Measurements from ENCODE around the gene CCL3. TPM values are rescaled to one million over a fixed set of nuclear protein-coding genes. Genes with fewer than 3 reads are reported as not detected.
"Not testable (repeated sequence)": the region's sequence is repeated elsewhere in the genome, so short reads cannot be mapped to it uniquely, and the experiment has no call there.

The CCL3 gene
- total and polyA plus RNA-seq, 7 experiments from 2014 or later, result 1.6 to 72.5 (median 44.0) TPM; not detected in 2

DNA sequence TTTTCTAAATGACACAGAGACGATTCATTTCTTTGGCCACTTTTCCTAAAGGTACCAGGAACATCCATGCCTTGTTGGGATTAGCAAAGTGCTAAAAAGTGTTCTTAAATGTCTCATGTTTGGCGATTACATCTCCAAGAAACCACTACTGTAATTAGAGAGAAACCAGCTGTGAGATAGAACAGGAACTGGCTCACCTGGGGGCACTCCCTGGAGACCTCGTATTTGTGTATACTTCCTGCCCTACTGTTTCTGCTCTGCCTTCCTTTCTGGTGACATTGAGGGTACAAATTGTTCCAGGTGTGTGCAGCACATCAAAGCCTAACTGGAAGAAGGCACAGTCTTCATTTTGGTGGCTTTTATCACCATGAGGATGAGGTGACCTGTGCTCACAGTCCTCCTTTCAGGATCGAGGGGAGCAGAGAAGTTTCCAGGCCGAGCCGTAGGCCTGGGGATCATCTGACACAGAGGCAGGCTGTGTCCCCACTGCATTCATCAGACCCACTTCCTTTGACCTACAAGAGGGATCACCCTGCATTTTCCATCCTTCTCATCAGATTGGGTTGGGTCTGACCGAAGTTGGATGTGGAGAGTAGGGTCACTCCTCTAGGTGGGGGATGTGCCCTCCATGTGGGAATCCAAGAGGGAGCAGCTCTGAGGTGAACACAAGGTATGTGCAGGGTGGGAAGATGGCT lies 37.4 kb upstream of the CCL3 start:
- ATAC-seq, result no peak
- Mint-ChIP-seq H3K27me3 (peaks cover 0 to 38% (median 19%) of the 10 kb centered on the region in 5 donors), H3K36me3 (peaks cover 0 to 9% (median 3%) of the 10 kb centered on the region in 5 donors), H3K27ac (no peak overlapping the region), H3K4me1 (no peaks in the 10 kb centered on the region), H3K9me3 (peaks cover 0 to 23% (median 14%) of the 10 kb centered on the region in 11 donors), H3K4me3 (no peak overlapping the region)
- no peak for DNase-seq
- H3K36me3 ChIP-seq (ENCODE audit: control insufficient read depth in 2 of 3, insufficient read depth in 3 of 3, low read length in 3 of 3), result no peaks in the 10 kb centered on the region
- ChIA-PET CTCF (no interaction called here), POLR2A (no interaction called here)
- peaks cover 0 to 22% of the 10 kb centered on the region in 2 donors for H3K4me1 ChIP-seq (ENCODE audit: control insufficient read depth in 2 of 2, insufficient read depth in 2 of 2, low read length in 2 of 2)
- H3K9me3 ChIP-seq (ENCODE audit: control insufficient read depth in 2 of 3, low read length in 3 of 3), result peaks cover 0 to 15% (median 0%) of the 10 kb centered on the region in 3 experiments
- intact Hi-C loops (cut with micrococcal nuclease), result no loop called here
- no peaks in the 10 kb centered on the region for H3K27me3 ChIP-seq (ENCODE audit: control insufficient read depth in 2 of 2, insufficient read depth in 2 of 2, low read length in 2 of 2)
- H3K27ac ChIP-seq (ENCODE audit: low read depth, low read length), result no peak overlapping the region
- H3K4me3 ChIP-seq (ENCODE audit: low read length), result no peak overlapping the region

DNA sequence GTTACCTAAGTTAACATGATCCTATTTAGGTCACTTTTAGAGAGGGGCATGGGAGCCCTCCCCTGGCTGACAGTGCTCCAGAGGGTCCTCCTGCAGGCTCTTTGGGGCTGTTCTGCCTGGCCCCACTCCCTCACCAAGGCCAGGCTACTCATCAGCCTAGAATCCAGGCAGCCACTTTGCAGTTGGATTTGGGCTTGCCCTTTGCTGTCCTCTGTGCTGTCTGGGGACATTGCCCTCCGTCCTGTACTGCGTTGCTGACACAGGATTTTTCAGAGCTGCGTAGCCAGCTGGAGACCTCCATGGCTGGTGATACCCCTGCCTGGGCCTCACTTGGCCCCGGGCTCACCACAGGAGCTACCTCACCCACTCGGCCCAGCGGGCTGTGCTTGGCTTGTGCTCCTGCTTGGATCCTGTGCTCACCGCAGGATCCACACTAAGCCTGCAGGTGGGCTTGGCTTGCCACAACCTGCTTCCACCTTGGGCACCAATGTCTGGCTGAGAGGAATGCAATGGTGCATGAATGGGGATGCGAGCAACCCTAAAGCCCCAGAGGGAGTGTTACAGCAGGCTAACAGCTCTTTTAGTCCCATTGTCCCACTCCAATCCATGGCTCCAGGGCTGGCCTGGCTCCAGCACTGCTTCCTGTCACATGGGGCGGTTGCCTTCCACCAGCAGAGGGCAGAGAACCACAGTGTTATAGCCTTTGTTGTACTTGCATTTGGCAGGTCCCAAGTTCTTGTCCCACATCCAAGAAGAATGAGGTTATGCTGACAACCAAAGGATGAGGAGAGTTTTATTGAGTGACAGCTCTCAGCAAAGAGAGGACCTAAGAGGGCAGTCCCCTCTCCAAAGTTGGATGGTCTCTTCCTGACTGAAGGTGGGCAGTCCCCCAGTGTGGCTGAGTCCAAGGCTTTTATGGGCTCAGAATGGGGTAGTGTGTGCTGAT lies 35.2 kb upstream of the CCL3 start:
- Histone ChIP-seq H3K27ac (ENCODE audit: low read depth, low read length) (no peak overlapping the region), H3K27me3 (ENCODE audit: control insufficient read depth in 2 of 2, insufficient read depth in 2 of 2, low read length in 2 of 2) (no peaks in the 10 kb centered on the region), H3K4me3 (ENCODE audit: low read length) (no peak overlapping the region), H3K4me1 (ENCODE audit: control insufficient read depth in 2 of 2, insufficient read depth in 2 of 2, low read length in 2 of 2) (peaks cover 0 to 22% of the 10 kb centered on the region in 2 donors), H3K9me3 (ENCODE audit: control insufficient read depth in 2 of 3, low read length in 3 of 3) (peaks cover 0 to 15% (median 0%) of the 10 kb centered on the region in 3 experiments), H3K36me3 (ENCODE audit: control insufficient read depth in 2 of 3, insufficient read depth in 3 of 3, low read length in 3 of 3) (no peaks in the 10 kb centered on the region)
- H3K27ac Mint-ChIP-seq, result no peak overlapping the region
- no peaks in the 10 kb centered on the region for H3K4me1 Mint-ChIP-seq
- ChIA-PET CTCF (no interaction called here), POLR2A (no interaction called here)
- H3K4me3 Mint-ChIP-seq, result no peak overlapping the region
- ATAC-seq (no peak), DNase-seq (no peak)
- intact Hi-C loops (cut with micrococcal nuclease), result no loop called here
- peaks cover 0 to 9% (median 3%) of the 10 kb centered on the region in 5 donors for H3K36me3 Mint-ChIP-seq
- H3K9me3 Mint-ChIP-seq, result peaks cover 0 to 26% (median 16%) of the 10 kb centered on the region in 11 donors
- peaks cover 0 to 39% (median 20%) of the 10 kb centered on the region in 5 donors for H3K27me3 Mint-ChIP-seq

DNA sequence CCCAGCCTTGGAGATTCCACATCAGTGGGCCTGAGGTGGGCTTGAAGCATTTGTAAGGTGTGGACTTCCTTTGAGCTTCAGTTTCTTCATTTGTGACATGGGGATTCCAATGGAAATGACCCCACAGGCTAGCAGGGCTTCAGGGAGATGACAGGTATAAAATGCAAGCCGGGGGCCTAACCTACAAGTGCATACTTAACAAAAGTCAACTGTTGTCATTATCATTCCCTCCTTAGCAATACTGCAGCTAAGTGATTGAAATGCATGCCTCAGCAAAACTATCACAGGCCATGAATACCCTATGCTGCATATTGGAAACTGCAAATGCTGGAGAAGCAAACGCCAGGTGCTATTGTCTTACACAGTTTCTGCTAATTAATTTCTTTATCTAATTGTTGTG lies 33.5 kb upstream of the CCL3 start:
- peaks cover 0 to 21% of the 10 kb centered on the region in 2 donors for H3K4me1 ChIP-seq (ENCODE audit: control insufficient read depth in 2 of 2, insufficient read depth in 2 of 2, low read length in 2 of 2)
- POLR2A ChIA-PET, result no interaction called here
- Mint-ChIP-seq H3K27ac (no peak overlapping the region), H3K4me3 (no peak overlapping the region), H3K9me3 (peaks cover 0 to 26% (median 16%) of the 10 kb centered on the region in 11 donors), H3K27me3 (peaks cover 0 to 33% (median 13%) of the 10 kb centered on the region in 5 donors), H3K4me1 (no peaks in the 10 kb centered on the region), H3K36me3 (peaks cover 0 to 9% (median 3%) of the 10 kb centered on the region in 5 donors)
- no peaks in the 10 kb centered on the region for H3K27me3 ChIP-seq (ENCODE audit: control insufficient read depth in 2 of 2, insufficient read depth in 2 of 2, low read length in 2 of 2)
- CTCF ChIA-PET, result interaction anchor here (1.7 kb wide), 1 partner anchor 26 kb away, joined by 4 read pairs; no protein-coding TSS in a partner anchor
- no peak for DNase-seq
- intact Hi-C loops (cut with micrococcal nuclease), result no loop called here
- H3K27ac ChIP-seq (ENCODE audit: low read depth, low read length), result no peak overlapping the region
- H3K36me3 ChIP-seq (ENCODE audit: control insufficient read depth in 2 of 3, insufficient read depth in 3 of 3, low read length in 3 of 3), result no peaks in the 10 kb centered on the region
- H3K4me3 ChIP-seq (ENCODE audit: low read length), result no peak overlapping the region
- peaks cover 0 to 15% (median 0%) of the 10 kb centered on the region in 3 experiments for H3K9me3 ChIP-seq (ENCODE audit: control insufficient read depth in 2 of 3, low read length in 3 of 3)
- no peak for ATAC-seq

- ATAC-seq; POLR2A ChIA-PET; H3K27ac Mint-ChIP-seq; DNase-seq; intact Hi-C loops (cut with micrococcal nuclease); CTCF ChIA-PET; H3K4me1 ChIP-seq (ENCODE audit: control insufficient read depth in 2 of 2, insufficient read depth in 2 of 2, low read length in 2 of 2); H3K27me3 ChIP-seq (ENCODE audit: control insufficient read depth in 2 of 2, insufficient read depth in 2 of 2, low read length in 2 of 2); H3K27ac ChIP-seq (ENCODE audit: low read depth, low read length); H3K4me3 Mint-ChIP-seq; H3K4me3 ChIP-seq (ENCODE audit: low read length); H3K36me3 ChIP-seq (ENCODE audit: control insufficient read depth in 2 of 3, insufficient read depth in 3 of 3, low read length in 3 of 3); H3K4me1 Mint-ChIP-seq; H3K36me3 Mint-ChIP-seq: not testable (repeated sequence)
- peaks cover 0 to 14% (median 0%) of the 10 kb centered on the region in 3 experiments for H3K9me3 ChIP-seq (ENCODE audit: control insufficient read depth in 2 of 3, low read length in 3 of 3)
- peaks cover 0 to 17% (median 7%) of the 10 kb centered on the region in 11 donors for H3K9me3 Mint-ChIP-seq
- peaks cover 0 to 29% (median 15%) of the 10 kb centered on the region in 5 donors for H3K27me3 Mint-ChIP-seq
Measured at GRCh38 chr17:36121099-36121498, 31.2 kb upstream of the CCL3 start.

- no peaks in the 10 kb centered on the region for H3K4me1 Mint-ChIP-seq
- Histone ChIP-seq H3K36me3 (ENCODE audit: control insufficient read depth in 2 of 3, insufficient read depth in 3 of 3, low read length in 3 of 3) (no peaks in the 10 kb centered on the region), H3K4me1 (ENCODE audit: control insufficient read depth in 2 of 2, insufficient read depth in 2 of 2, low read length in 2 of 2) (no peaks in the 10 kb centered on the region), H3K27ac (ENCODE audit: low read depth, low read length) (no peak overlapping the region), H3K27me3 (ENCODE audit: control insufficient read depth in 2 of 2, insufficient read depth in 2 of 2, low read length in 2 of 2) (no peaks in the 10 kb centered on the region), H3K9me3 (ENCODE audit: control insufficient read depth in 2 of 3, low read length in 3 of 3) (peaks cover 0 to 6% (median 0%) of the 10 kb centered on the region in 3 experiments), H3K4me3 (ENCODE audit: low read length) (no peak overlapping the region)
- peaks cover 0 to 8% (median 0%) of the 10 kb centered on the region in 11 donors for H3K9me3 Mint-ChIP-seq
- intact Hi-C loops (cut with micrococcal nuclease), result no loop called here
- H3K36me3 Mint-ChIP-seq, result no peaks in the 10 kb centered on the region
- ChIA-PET POLR2A (no interaction called here), CTCF (interaction anchor here (1.0 kb wide), 1 partner anchor 29 kb away, joined by 3 read pairs; no protein-coding TSS in a partner anchor)
- DNase-seq, result no peak
- no peak for ATAC-seq
- no peak overlapping the region for H3K4me3 Mint-ChIP-seq
- H3K27me3 Mint-ChIP-seq, result peaks cover 0 to 24% (median 9%) of the 10 kb centered on the region in 5 donors
- H3K27ac Mint-ChIP-seq, result no peak overlapping the region
Measured at GRCh38 chr17:36120221-36120620, 30.3 kb upstream of the CCL3 start.

- POLR2A ChIA-PET, result no interaction called here
- Histone ChIP-seq H3K27me3 (ENCODE audit: control insufficient read depth in 2 of 2, insufficient read depth in 2 of 2, low read length in 2 of 2) (no peaks in the 10 kb centered on the region), H3K36me3 (ENCODE audit: control insufficient read depth in 2 of 3, insufficient read depth in 3 of 3, low read length in 3 of 3) (no peaks in the 10 kb centered on the region), H3K4me3 (ENCODE audit: low read length) (no peak overlapping the region), H3K27ac (ENCODE audit: low read depth, low read length) (no peak overlapping the region), H3K4me1 (ENCODE audit: control insufficient read depth in 2 of 2, insufficient read depth in 2 of 2, low read length in 2 of 2) (no peaks in the 10 kb centered on the region), H3K9me3 (ENCODE audit: control insufficient read depth in 2 of 3, low read length in 3 of 3) (no peaks in the 10 kb centered on the region)
- H3K27ac Mint-ChIP-seq, result no peak overlapping the region
- ATAC-seq (no peak), DNase-seq (no peak)
- intact Hi-C loops (cut with micrococcal nuclease), result loop anchor here in 1 of 2 donors (10.0 kb wide), 1 partner anchor 66 kb away; no protein-coding TSS in a partner anchor
- H3K4me3 Mint-ChIP-seq, result no peak overlapping the region
- H3K27me3 Mint-ChIP-seq, result peaks cover 0 to 26% (median 11%) of the 10 kb centered on the region in 5 donors
- H3K4me1 Mint-ChIP-seq, result no peaks in the 10 kb centered on the region
- H3K9me3 Mint-ChIP-seq, result peaks cover 0 to 7% (median 0%) of the 10 kb centered on the region in 11 donors
- no peaks in the 10 kb centered on the region for H3K36me3 Mint-ChIP-seq
- CTCF ChIA-PET, result interaction anchor here (1.0 to 1.2 kb wide), 2 partner anchors 28 to 30 kb away, joined by 3 to 5 read pairs; no protein-coding TSS in a partner anchor
Measured at GRCh38 chr17:36118477-36119353, 28.8 kb upstream of the CCL3 start.

Data from naive thymus-derived CD4-positive, alpha-beta T cell (primary cell).